Tibial artery (tissue), 4 donors: ENCODE measurements around the gene UGGT2.

ENCODE experiments used
- DNase-seq, 2 donors: peaks; one replicate each; pipeline ENCODE4 v3.0.0-alpha.2; 2019
- H3K27ac ChIP-seq, 2 donors: fragments of 200-600 bp; sonication (generic) in 1 of 2; 1 replicate in 1 of 2; 2 replicates in 1 of 2; pipeline ENCODE4 v1.5.1; 2018 to 2019; ENCODE audit warnings: mild to moderate bottlenecking in 1 of 2
- H3K27me3 ChIP-seq, 2 donors: fragments of 200-600 bp; sonication (generic) in 1 of 2; one replicate each; pipeline versions ENCODE4 v1.5.1 to v1.6.0; 2016 to 2019
- H3K36me3 ChIP-seq, 3 donors: fragments of 200-600 bp; sonication (generic) in 2 of 3; one replicate each; pipeline ENCODE4 v1.5.1; 2016 to 2019; ENCODE audit warnings: mild to moderate bottlenecking in 2 of 3
- H3K4me1 ChIP-seq, 4 donors: fragments of 200-600 bp; sonication (generic) in 2 of 4; 1 replicate in 3 of 4; 2 replicates in 1 of 4; pipeline ENCODE4 v1.5.1; 2016 to 2019
- H3K4me3 ChIP-seq, 2 donors: fragments of 200-600 bp; sonication (generic) in 1 of 2; 1 replicate in 1 of 2; 2 replicates in 1 of 2; pipeline ENCODE4 v1.5.1; 2018 to 2019; ENCODE audit warnings: mild to moderate bottlenecking in 2 of 2
- H3K9me3 ChIP-seq, 3 donors: fragments of 200-600 bp; sonication (generic) in 1 of 3; one replicate each; pipeline ENCODE4 v1.5.1; 2016 to 2019
- CTCF ChIP-seq, 2 experiments: fragments of 200-600 bp in 1 of 2; fragments of 450-650 bp in 1 of 2; IDR thresholded peaks; one replicate each; pipeline ENCODE4 v1.5.1; 2017 to 2019; ENCODE audit warnings: antibody characterized with exemption in 2 of 2, mild to moderate bottlenecking in 1 of 2, moderate library complexity in 1 of 2
- intact Hi-C: fragments of 100-400 bp; cut with DNase I; formaldehyde crosslinking; loops from one replicate; pipeline ENCODE4 v1.15.0; 2023; ENCODE audit warnings: low total_unique reads

The UGGT2 gene

DNA sequence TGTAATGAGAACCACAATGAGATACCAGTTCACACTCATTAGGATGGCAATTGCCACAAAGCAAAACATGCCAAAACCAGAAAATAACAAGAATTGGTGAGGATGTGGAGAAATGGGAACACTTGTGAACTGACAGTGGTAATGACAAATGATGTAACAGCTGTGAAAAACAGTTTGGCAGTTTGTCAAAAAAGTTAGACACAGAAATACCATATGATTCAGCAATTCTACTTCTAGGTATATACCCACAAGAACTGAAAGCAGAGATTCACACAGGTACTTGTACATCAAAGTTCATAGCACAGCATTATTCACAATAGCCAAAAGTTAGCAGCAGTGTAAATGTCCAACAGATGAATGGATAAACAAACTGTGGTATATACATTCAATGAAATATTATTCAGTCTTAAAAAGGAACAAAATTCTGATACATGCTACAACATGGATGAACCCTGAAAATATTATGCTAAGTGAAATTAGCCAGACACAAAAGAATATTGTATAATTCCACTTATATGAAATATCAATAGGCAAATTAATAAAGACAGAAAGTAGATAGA, 96.5 kb downstream of the UGGT2 start:
- TF ChIP-seq CTCF (IDR thresholded peaks at IDR 0.05): no peak
- intact Hi-C loops: no loop called here
- H3K36me3 ChIP-seq: peaks cover 11 to 49% (median 32%) of the 10 kb centered on the region in 3 donors
- DNase-seq: no peak
- H3K27me3 ChIP-seq: no peaks in the 10 kb centered on the region
- peaks cover 0 to 20% (median 4%) of the 10 kb centered on the region in 3 donors for H3K9me3 ChIP-seq
- H3K4me3 ChIP-seq: no peak overlapping the region
- H3K27ac ChIP-seq: no peak overlapping the region
- no peaks in the 10 kb centered on the region for H3K4me1 ChIP-seq

- Histone ChIP-seq H3K27ac (no peak overlapping the region), H3K9me3 (peaks cover 0 to 11% (median under 1%) of the 10 kb centered on the region in 3 donors), H3K27me3 (no peaks in the 10 kb centered on the region), H3K4me1 (no peaks in the 10 kb centered on the region), H3K4me3 (no peak overlapping the region), H3K36me3 (peaks cover 11 to 46% (median 29%) of the 10 kb centered on the region in 3 donors)
- TF ChIP-seq CTCF (IDR thresholded peaks at IDR 0.05): no peak
- intact Hi-C loops: no loop called here
- DNase-seq: no peak
Measured at GRCh38 chr13:95955719-95956118, 97.5 kb downstream of the UGGT2 start.

DNA sequence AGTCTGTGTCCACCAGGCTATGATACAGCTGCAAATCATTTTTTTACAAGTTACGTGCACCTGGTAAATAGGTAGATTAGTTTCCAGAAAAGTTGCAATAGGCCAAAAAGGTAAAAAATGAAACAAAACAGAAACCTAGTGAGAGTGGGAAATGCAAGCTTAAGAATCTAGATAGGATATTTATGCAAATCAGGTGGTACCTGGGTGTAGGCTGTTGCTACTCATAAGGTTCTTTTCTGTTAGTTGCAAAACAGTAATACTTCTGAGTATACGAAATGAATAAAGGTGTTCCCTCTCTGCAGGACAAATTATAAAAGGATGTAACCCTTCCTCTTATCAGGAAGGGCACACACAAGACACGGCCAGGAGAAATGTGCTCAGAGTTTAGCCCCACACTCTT, 97.9 kb downstream of the UGGT2 start:
- Histone ChIP-seq H3K4me1 (no peaks in the 10 kb centered on the region), H3K4me3 (no peak overlapping the region), H3K36me3 (peaks cover 11 to 44% (median 24%) of the 10 kb centered on the region in 3 donors), H3K27me3 (no peaks in the 10 kb centered on the region), H3K9me3 (peaks cover 0 to 6% (median 0%) of the 10 kb centered on the region in 3 donors), H3K27ac (no peak overlapping the region)
- no peak for TF ChIP-seq CTCF (IDR thresholded peaks at IDR 0.05)
- intact Hi-C loops: no loop called here
- no peak for DNase-seq

DNA sequence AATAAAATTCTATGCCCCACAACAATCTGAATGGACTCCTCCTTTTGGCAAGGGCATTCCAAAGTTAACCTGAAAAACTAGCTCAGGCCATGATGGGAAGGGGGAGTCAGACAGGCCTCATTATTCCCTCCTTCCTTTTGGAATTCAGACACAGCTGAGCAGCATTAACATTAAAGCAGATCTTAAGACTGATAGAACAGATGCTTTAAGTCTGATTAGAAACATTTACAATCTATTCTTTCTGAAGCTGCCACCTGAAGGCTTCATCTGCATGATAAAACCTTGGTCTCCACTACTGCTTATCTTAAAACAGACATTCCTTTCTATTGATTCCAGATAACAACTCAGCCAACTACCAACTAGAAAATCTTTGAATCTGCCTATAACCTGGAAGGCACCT, 98.9 kb downstream of the UGGT2 start:
- no peak overlapping the region for H3K27ac ChIP-seq
- no peak for DNase-seq
- intact Hi-C loops: no loop called here
- TF ChIP-seq CTCF (IDR thresholded peaks at IDR 0.05): no peak
- no peaks in the 10 kb centered on the region for H3K27me3 ChIP-seq
- peaks cover 0 to 5% (median 0%) of the 10 kb centered on the region in 3 donors for H3K9me3 ChIP-seq
- H3K4me3 ChIP-seq: no peak overlapping the region
- no peaks in the 10 kb centered on the region for H3K4me1 ChIP-seq
- H3K36me3 ChIP-seq: peaks cover 11 to 39% (median 23%) of the 10 kb centered on the region in 3 donors

- no peaks in the 10 kb centered on the region for H3K4me1 ChIP-seq
- no peak for DNase-seq
- no peak overlapping the region for H3K4me3 ChIP-seq
- peaks cover 22 to 28% (median 24%) of the 10 kb centered on the region in 3 donors for H3K36me3 ChIP-seq
- H3K27ac ChIP-seq: no peak overlapping the region
- intact Hi-C loops: no loop called here
- no peak for TF ChIP-seq CTCF (IDR thresholded peaks at IDR 0.05)
- H3K27me3 ChIP-seq: no peaks in the 10 kb centered on the region
- no peaks in the 10 kb centered on the region for H3K9me3 ChIP-seq
Measured at GRCh38 chr13:95950103-95950502, 103.1 kb downstream of the UGGT2 start.

DNA sequence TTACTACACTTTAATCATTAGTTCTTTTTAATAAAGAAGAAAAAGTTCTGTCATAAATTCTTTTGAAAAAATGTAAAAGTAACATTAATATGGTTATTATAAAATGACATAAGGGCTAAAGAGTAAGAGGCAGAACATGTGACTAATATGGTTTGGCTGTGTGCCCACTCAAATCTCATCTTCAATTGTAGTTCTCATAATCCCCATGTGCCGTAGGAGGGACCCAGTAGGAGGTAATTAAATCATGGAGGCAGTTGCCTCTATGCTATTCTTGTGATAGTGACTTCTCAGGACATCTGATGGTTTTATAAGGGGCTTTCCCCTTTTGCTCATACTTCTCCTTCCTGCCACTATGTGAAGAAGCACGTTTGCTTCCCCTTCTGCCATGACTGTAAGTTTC, 104.5 kb downstream of the UGGT2 start:
- Histone ChIP-seq H3K27ac (no peak overlapping the region), H3K27me3 (no peaks in the 10 kb centered on the region), H3K4me1 (no peaks in the 10 kb centered on the region), H3K9me3 (no peaks in the 10 kb centered on the region), H3K36me3 (peaks cover 22 to 28% (median 25%) of the 10 kb centered on the region in 3 donors), H3K4me3 (no peak overlapping the region)
- DNase-seq: no peak
- no peak for TF ChIP-seq CTCF (IDR thresholded peaks at IDR 0.05)
- intact Hi-C loops: no loop called here
